AG10803 (cell line): ENCODE measurements around the gene SMCO2.

Source experiments
- DNase-seq: peaks from one replicate; pipeline ENCODE4 v3.0.0; 2010; ENCODE audit warnings: low read depth
- H3K4me3 ChIP-seq: 2 replicates; pipeline ENCODE4 v1.5.1; 2011; ENCODE audit warnings: mild to moderate bottlenecking, low read length, control low read depth
- CTCF ChIP-seq: conservative IDR thresholded peaks from 2 replicates; pipeline ENCODE4 v1.5.1; 2011; ENCODE audit warnings: mild to moderate bottlenecking, low read length, control low read depth, inconsistent platforms

SMCO2 gene

DNA sequence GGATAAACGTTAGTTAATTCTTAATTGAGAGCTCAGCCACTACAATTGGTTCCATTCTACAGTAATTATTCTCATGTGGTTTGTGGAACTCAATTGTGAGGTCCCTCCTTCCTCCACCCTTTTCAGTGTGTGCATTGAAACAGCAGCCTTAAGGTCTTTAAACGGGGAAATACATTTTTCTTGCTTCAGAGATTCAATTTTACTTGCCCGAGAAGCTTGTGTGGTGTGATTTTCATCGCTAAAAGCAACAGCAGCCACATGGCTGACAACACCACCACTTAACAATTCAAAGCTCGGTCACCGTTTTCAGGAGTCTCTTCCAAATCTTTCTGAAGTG, 76.7 kb downstream of the SMCO2 start:
- no peak for DNase-seq
- H3K4me3 ChIP-seq: peak overlapping the region; percentile 90
- no peak for TF ChIP-seq CTCF

GRCh38 chr12:27523642-27524493, 77.3 kb downstream of the SMCO2 start, which contains the start of gene PPFIBP1:
Gene PPFIBP1 (plus strand): TSS chr12:27524206. CDS start chr12:27633397, 109,191 bp downstream.
- DNase-seq: peak; percentile 98
- peak within 1 kb of the TSS; percentile 90 for H3K4me3 ChIP-seq
- TF ChIP-seq CTCF: peak; percentile 47

- H3K4me3 ChIP-seq: peak overlapping the region; percentile 90
Observed at GRCh38 chr12:27524494-27524835, 77.9 kb downstream of the SMCO2 start.

GRCh38 chr12:27524839-27525753, 78.6 kb downstream of the SMCO2 start:
- peak overlapping the region; percentile 90 for H3K4me3 ChIP-seq
- DNase-seq: peak; percentile 77
- TF ChIP-seq CTCF: no peak; the same call in 1 of the 2 replicates

More at GRCh38 chr12:27524494-27524835, 77.9 kb downstream of the SMCO2 start:
- no peak for TF ChIP-seq CTCF
- DNase-seq: no peak

GRCh38 chr12:27527512-27527911, 81.0 kb downstream of the SMCO2 start:
- H3K4me3 ChIP-seq: no peak overlapping the region

GRCh38 chr12:27528788-27529187, 82.3 kb downstream of the SMCO2 start:
- no peak overlapping the region for H3K4me3 ChIP-seq
- no peak for DNase-seq
- no peak for TF ChIP-seq CTCF

More at GRCh38 chr12:27527512-27527911, 81.0 kb downstream of the SMCO2 start:
- no peak for TF ChIP-seq CTCF
- DNase-seq: no peak
